Astrocyte of the hippocampus (primary cell): Measurements from ENCODE around the gene SCN5A.
"Not testable (repeated sequence)": the region's sequence is repeated elsewhere in the genome, so short reads cannot be mapped to it uniquely, and the experiment has no call there.

Source experiments
- DNase-seq: peaks from one replicate; pipeline ENCODE4 v3.0.0; 2011; ENCODE audit warnings: low read depth, low spot score

Gene SCN5A

GRCh38 chr3:38579141-38579540, 70.3 kb downstream of the SCN5A start:
- peak; percentile 88 for DNase-seq

GRCh38 chr3:38578551-38578950, 70.9 kb downstream of the SCN5A start:
- DNase-seq = no peak

GRCh38 chr3:38578081-38578475, 71.4 kb downstream of the SCN5A start:
- no peak for DNase-seq

GRCh38 chr3:38577371-38578080, 72.0 kb downstream of the SCN5A start:
- no peak for DNase-seq

- no peak for DNase-seq
Observed at GRCh38 chr3:38576526-38577370, 72.7 kb downstream of the SCN5A start.

- no peak for DNase-seq
Observed at GRCh38 chr3:38576131-38576525, 73.4 kb downstream of the SCN5A start.

GRCh38 chr3:38575279-38575843, 74.1 kb downstream of the SCN5A start:
- no peak for DNase-seq

GRCh38 chr3:38574411-38575278, 74.8 kb downstream of the SCN5A start:
- peak; percentile 24 for DNase-seq

GRCh38 chr3:38573556-38573955, 75.9 kb downstream of the SCN5A start:
- DNase-seq = peak; percentile 23

GRCh38 chr3:38573111-38573510, 76.4 kb downstream of the SCN5A start:
- no peak for DNase-seq

GRCh38 chr3:38567498-38567897, 82.0 kb downstream of the SCN5A start:
- no peak for DNase-seq

GRCh38 chr3:38566794-38567193, 82.7 kb downstream of the SCN5A start:
- not testable (repeated sequence) for DNase-seq

GRCh38 chr3:38566215-38566528, 83.3 kb downstream of the SCN5A start:
- DNase-seq = no peak

GRCh38 chr3:38565339-38566214, 83.9 kb downstream of the SCN5A start:
- no peak for DNase-seq

- DNase-seq = no peak
Observed at GRCh38 chr3:38564631-38565338, 84.7 kb downstream of the SCN5A start.

GRCh38 chr3:38563886-38564270, 85.6 kb downstream of the SCN5A start:
- no peak for DNase-seq

GRCh38 chr3:38563070-38563885, 86.2 kb downstream of the SCN5A start:
- DNase-seq = no peak

GRCh38 chr3:38562467-38562925, 87.0 kb downstream of the SCN5A start:
- no peak for DNase-seq

GRCh38 chr3:38561746-38562466, 87.6 kb downstream of the SCN5A start:
- no peak for DNase-seq
